ENCODE data around the gene SCN4B.
A peak's percentile ranks its signal among the peaks of the same experiment; 100 is the strongest.

SCN4B gene

GRCh38 chr11:118152020-118152551 lies 537 bp downstream of the SCN4B start:
- H3K9me3 ChIP-seq (ENCODE audit: control insufficient read depth, low read length) = no peaks in the 10 kb centered on the region
- no peaks in the 10 kb centered on the region for H3K36me3 ChIP-seq (ENCODE audit: control insufficient read depth, insufficient read depth, low read length)
- H3K4me3 ChIP-seq (ENCODE audit: insufficient read depth, low read depth, low read length, poor library complexity, severe bottlenecking) = peak overlapping the region; percentile 55
- peaks cover 16% of the 10 kb centered on the region for H3K4me1 ChIP-seq (ENCODE audit: control insufficient read depth, insufficient read depth, low read length, poor library complexity, severe bottlenecking)
- DNase-seq = no peak
- H3K27ac ChIP-seq (ENCODE audit: insufficient read depth, low read length, poor library complexity, severe bottlenecking) = no peak overlapping the region
- peaks cover 39% of the 10 kb centered on the region for H3K27me3 ChIP-seq (replicated peaks; ENCODE audit: control insufficient read depth, insufficient read depth, low read length, poor library complexity, severe bottlenecking)

- Histone ChIP-seq H3K36me3 (ENCODE audit: control insufficient read depth, insufficient read depth, low read length) (no peaks in the 10 kb centered on the region), H3K4me1 (ENCODE audit: control insufficient read depth, insufficient read depth, low read length, poor library complexity, severe bottlenecking) (peaks cover 13% of the 10 kb centered on the region), H3K27ac (ENCODE audit: insufficient read depth, low read length, poor library complexity, severe bottlenecking) (no peak overlapping the region), H3K9me3 (ENCODE audit: control insufficient read depth, low read length) (no peaks in the 10 kb centered on the region), H3K4me3 (ENCODE audit: insufficient read depth, low read depth, low read length, poor library complexity, severe bottlenecking) (no peak overlapping the region), H3K27me3 (replicated peaks; ENCODE audit: control insufficient read depth, insufficient read depth, low read length, poor library complexity, severe bottlenecking) (peaks cover 32% of the 10 kb centered on the region)
- DNase-seq = no peak
Measured at GRCh38 chr11:118151431-118151830, 1.2 kb downstream of the SCN4B start.

- Histone ChIP-seq H3K4me3 (ENCODE audit: insufficient read depth, low read depth, low read length, poor library complexity, severe bottlenecking) (no peak overlapping the region), H3K27ac (ENCODE audit: insufficient read depth, low read length, poor library complexity, severe bottlenecking) (no peak overlapping the region), H3K27me3 (replicated peaks; ENCODE audit: control insufficient read depth, insufficient read depth, low read length, poor library complexity, severe bottlenecking) (peaks cover 38% of the 10 kb centered on the region), H3K9me3 (ENCODE audit: control insufficient read depth, low read length) (no peaks in the 10 kb centered on the region), H3K36me3 (ENCODE audit: control insufficient read depth, insufficient read depth, low read length) (no peaks in the 10 kb centered on the region), H3K4me1 (ENCODE audit: control insufficient read depth, insufficient read depth, low read length, poor library complexity, severe bottlenecking) (peaks cover 20% of the 10 kb centered on the region)
- DNase-seq = no peak
Measured at GRCh38 chr11:118149493-118149892, 3.1 kb downstream of the SCN4B start.

- Histone ChIP-seq H3K4me3 (ENCODE audit: insufficient read depth, low read depth, low read length, poor library complexity, severe bottlenecking) (no peak overlapping the region), H3K27ac (ENCODE audit: insufficient read depth, low read length, poor library complexity, severe bottlenecking) (no peak overlapping the region), H3K36me3 (ENCODE audit: control insufficient read depth, insufficient read depth, low read length) (no peaks in the 10 kb centered on the region), H3K4me1 (ENCODE audit: control insufficient read depth, insufficient read depth, low read length, poor library complexity, severe bottlenecking) (peaks cover 20% of the 10 kb centered on the region), H3K9me3 (ENCODE audit: control insufficient read depth, low read length) (no peaks in the 10 kb centered on the region), H3K27me3 (replicated peaks; ENCODE audit: control insufficient read depth, insufficient read depth, low read length, poor library complexity, severe bottlenecking) (peaks cover 33% of the 10 kb centered on the region)
- DNase-seq = no peak
Measured at GRCh38 chr11:118148856-118149255, 3.8 kb downstream of the SCN4B start.

- Histone ChIP-seq H3K4me1 (ENCODE audit: control insufficient read depth, insufficient read depth, low read length, poor library complexity, severe bottlenecking) (peaks cover 17% of the 10 kb centered on the region), H3K4me3 (ENCODE audit: insufficient read depth, low read depth, low read length, poor library complexity, severe bottlenecking) (no peak overlapping the region), H3K9me3 (ENCODE audit: control insufficient read depth, low read length) (no peaks in the 10 kb centered on the region), H3K36me3 (ENCODE audit: control insufficient read depth, insufficient read depth, low read length) (no peaks in the 10 kb centered on the region), H3K27me3 (replicated peaks; ENCODE audit: control insufficient read depth, insufficient read depth, low read length, poor library complexity, severe bottlenecking) (peaks cover 27% of the 10 kb centered on the region), H3K27ac (ENCODE audit: insufficient read depth, low read length, poor library complexity, severe bottlenecking) (no peak overlapping the region)
- DNase-seq = no peak
Measured at GRCh38 chr11:118148240-118148639, 4.4 kb downstream of the SCN4B start.

- Histone ChIP-seq H3K4me3 (ENCODE audit: insufficient read depth, low read depth, low read length, poor library complexity, severe bottlenecking) (no peak overlapping the region), H3K36me3 (ENCODE audit: control insufficient read depth, insufficient read depth, low read length) (no peaks in the 10 kb centered on the region), H3K4me1 (ENCODE audit: control insufficient read depth, insufficient read depth, low read length, poor library complexity, severe bottlenecking) (peaks cover 10% of the 10 kb centered on the region), H3K9me3 (ENCODE audit: control insufficient read depth, low read length) (no peaks in the 10 kb centered on the region), H3K27ac (ENCODE audit: insufficient read depth, low read length, poor library complexity, severe bottlenecking) (no peak overlapping the region), H3K27me3 (replicated peaks; ENCODE audit: control insufficient read depth, insufficient read depth, low read length, poor library complexity, severe bottlenecking) (peaks cover 23% of the 10 kb centered on the region)
- DNase-seq = no peak
Measured at GRCh38 chr11:118147502-118147901, 5.1 kb downstream of the SCN4B start.

- Histone ChIP-seq H3K27ac (ENCODE audit: insufficient read depth, low read length, poor library complexity, severe bottlenecking) (no peak overlapping the region), H3K27me3 (replicated peaks; ENCODE audit: control insufficient read depth, insufficient read depth, low read length, poor library complexity, severe bottlenecking) (peaks cover 14% of the 10 kb centered on the region)
Measured at GRCh38 chr11:118146554-118146953, 6.1 kb downstream of the SCN4B start.

GRCh38 chr11:118145285-118146227 lies 7.1 kb downstream of the SCN4B start:
- H3K9me3 ChIP-seq (ENCODE audit: control insufficient read depth, low read length) = no peaks in the 10 kb centered on the region
- peak; percentile 75 to 89 (median 82) for DNase-seq
- H3K27ac ChIP-seq (ENCODE audit: insufficient read depth, low read length, poor library complexity, severe bottlenecking) = no peak overlapping the region
- H3K4me3 ChIP-seq (ENCODE audit: insufficient read depth, low read depth, low read length, poor library complexity, severe bottlenecking) = peak overlapping the region; percentile 86
- H3K27me3 ChIP-seq (replicated peaks; ENCODE audit: control insufficient read depth, insufficient read depth, low read length, poor library complexity, severe bottlenecking) = peaks cover 14% of the 10 kb centered on the region
- no peaks in the 10 kb centered on the region for H3K36me3 ChIP-seq (ENCODE audit: control insufficient read depth, insufficient read depth, low read length)
- peaks cover 7% of the 10 kb centered on the region for H3K4me1 ChIP-seq (ENCODE audit: control insufficient read depth, insufficient read depth, low read length, poor library complexity, severe bottlenecking)

More at GRCh38 chr11:118146554-118146953, 6.1 kb downstream of the SCN4B start:
- H3K36me3 ChIP-seq (ENCODE audit: control insufficient read depth, insufficient read depth, low read length) = no peaks in the 10 kb centered on the region
- no peak overlapping the region for H3K4me3 ChIP-seq (ENCODE audit: insufficient read depth, low read depth, low read length, poor library complexity, severe bottlenecking)
- no peaks in the 10 kb centered on the region for H3K9me3 ChIP-seq (ENCODE audit: control insufficient read depth, low read length)
- DNase-seq = no peak
- H3K4me1 ChIP-seq (ENCODE audit: control insufficient read depth, insufficient read depth, low read length, poor library complexity, severe bottlenecking) = peaks cover 7% of the 10 kb centered on the region

GRCh38 chr11:118144301-118145268 lies 8.0 kb downstream of the SCN4B start:
- Histone ChIP-seq H3K27ac (ENCODE audit: insufficient read depth, low read length, poor library complexity, severe bottlenecking) (no peak overlapping the region), H3K4me3 (ENCODE audit: insufficient read depth, low read depth, low read length, poor library complexity, severe bottlenecking) (peak overlapping the region; percentile 86), H3K36me3 (ENCODE audit: control insufficient read depth, insufficient read depth, low read length) (no peaks in the 10 kb centered on the region), H3K27me3 (replicated peaks; ENCODE audit: control insufficient read depth, insufficient read depth, low read length, poor library complexity, severe bottlenecking) (peaks cover 20% of the 10 kb centered on the region), H3K4me1 (ENCODE audit: control insufficient read depth, insufficient read depth, low read length, poor library complexity, severe bottlenecking) (peaks cover 7% of the 10 kb centered on the region), H3K9me3 (ENCODE audit: control insufficient read depth, low read length) (no peaks in the 10 kb centered on the region)
- DNase-seq = no peak
